Endothelial cell of umbilical vein (primary cell): ENCODE results near the gene UBTD1. TPM values are rescaled to one million over a fixed set of nuclear protein-coding genes. Genes with fewer than 3 reads are reported as not detected.

ENCODE experiments used
- BruUV-seq: library from RNA; stranded (reverse); fragments of 400-500 nt; replicated peaks from 2 replicates; lab custom pipeline; 2021; lab: Mats Ljungman, UMichigan
- CTCF ChIA-PET: fragments of 300-600, 350-600 bp; sonication (Branson Sonifier 250); formaldehyde crosslinking; loops from one replicate; lab custom pipeline; 2021; ENCODE audit warnings: antibody characterized with exemption, inconsistent platforms; lab: Charles Lee
- POLR2A ChIA-PET: fragments of 300-600, 350-600 bp; sonication (Branson Sonifier 250); formaldehyde crosslinking; loops from one replicate; lab custom pipeline; 2021; ENCODE audit warnings: antibody characterized with exemption, inconsistent platforms; lab: Charles Lee
- DNase-seq: peaks from one replicate; pipeline ENCODE4 v3.0.0-alpha.2; 2011; ENCODE audit warnings: low read depth, low spot score
- FAIRE-seq: peaks from 2 replicates; lab custom pipeline; 2011; peaks lifted over from hg19 to GRCh38; lab: Jason Lieb, UNC
- H2AFZ ChIP-seq: 2 replicates; pipeline ENCODE4 v1.6.0; 2012; ENCODE audit warnings: low read depth, low read length, control low read depth, inconsistent platforms
- H3K27ac ChIP-seq: 2 replicates; pipeline ENCODE4 v1.5.1; 2011; ENCODE audit warnings: low read depth, mild to moderate bottlenecking, control low read depth, low read length, moderate library complexity; ENCODE audit not compliant: insufficient read depth
- H3K27me3 ChIP-seq, 2 experiments: 2 replicates each; pipeline versions ENCODE4 v1.6.0 to v1.6.1; 2011; ENCODE audit warnings: low read length in 2 of 2, mixed read lengths in 1 of 2; ENCODE audit not compliant: control insufficient read depth in 2 of 2, insufficient read depth in 2 of 2
- H3K36me3 ChIP-seq, 2 experiments: 2 replicates in 1 of 2; 3 replicates in 1 of 2; pipeline ENCODE4 v1.5.1; 2011; ENCODE audit warnings: low read length in 2 of 2, mild to moderate bottlenecking in 1 of 2, moderate library complexity in 1 of 2; ENCODE audit not compliant: control insufficient read depth in 2 of 2, insufficient read depth in 2 of 2; ENCODE audit errors: extremely low read depth in 1 of 2
- H3K4me1 ChIP-seq: 3 replicates; pipeline ENCODE4 v1.5.1; 2011; ENCODE audit warnings: mild to moderate bottlenecking, low read length; ENCODE audit not compliant: control insufficient read depth, insufficient read depth; ENCODE audit errors: extremely low read depth
- H3K4me2 ChIP-seq: 2 replicates; pipeline ENCODE4 v1.6.1; 2011; ENCODE audit warnings: low read length, control low read depth, mixed read lengths; ENCODE audit not compliant: insufficient read depth
- H3K4me3 ChIP-seq, 3 experiments: fragments of 200-600 bp in 1 of 3; sonication (generic), shearing (Covaris generic) in 1 of 3; replicated peaks in 1 of 3; 2 replicates each; pipeline ENCODE4 v1.5.1; 2011 to 2016; ENCODE audit warnings: control low read depth in 3 of 3, low read length in 3 of 3, mild to moderate bottlenecking in 2 of 3, inconsistent platforms in 1 of 3, low read depth in 1 of 3, moderate library complexity in 1 of 3; ENCODE audit not compliant: insufficient read depth in 1 of 3
- H3K79me2 ChIP-seq: 2 replicates; pipeline ENCODE4 v1.6.0; 2012; ENCODE audit warnings: low read length, inconsistent platforms; ENCODE audit not compliant: control insufficient read depth, insufficient read depth
- H3K9ac ChIP-seq: replicated peaks from 2 replicates; pipeline ENCODE3; 2011; ENCODE audit warnings: low read length, control low read depth; ENCODE audit not compliant: insufficient read depth; ENCODE audit errors: extremely low read depth
- H3K9me1 ChIP-seq: replicated peaks from 3 replicates; pipeline ENCODE4 v1.6.0; 2011; ENCODE audit warnings: mild to moderate bottlenecking, low read length; ENCODE audit not compliant: control insufficient read depth, insufficient read depth; ENCODE audit errors: extremely low read depth
- H3K9me3 ChIP-seq: replicated peaks from 2 replicates; pipeline ENCODE4 v1.5.1; 2012; ENCODE audit warnings: low read length, inconsistent platforms; ENCODE audit not compliant: control insufficient read depth, insufficient read depth
- H4K20me1 ChIP-seq: replicated peaks from 2 replicates; pipeline ENCODE3; 2011; ENCODE audit warnings: mild to moderate bottlenecking, low read length; ENCODE audit not compliant: control insufficient read depth, insufficient read depth; ENCODE audit errors: extremely low read depth
- CTCF ChIP-seq, 2 donors: IDR thresholded peaks; 1 replicate in 1 of 2; 2 replicates in 1 of 2; pipeline ENCODE4 v1.5.1; 2011; ENCODE audit warnings: low read length in 2 of 2, mild to moderate bottlenecking in 2 of 2, moderate library complexity in 2 of 2, control low read depth in 1 of 2, inconsistent platforms in 1 of 2, low read depth in 1 of 2; ENCODE audit not compliant: insufficient read depth in 1 of 2; ENCODE audit errors: extremely low read depth in 1 of 2
- EZH2 ChIP-seq: IDR thresholded peaks from 2 replicates; pipeline ENCODE4 v1.6.1; 2012; ENCODE audit warnings: borderline replicate concordance, low read depth, mild to moderate bottlenecking, moderate library complexity, low read length, inconsistent platforms; ENCODE audit not compliant: severe bottlenecking
- FOS ChIP-seq: IDR thresholded peaks from 2 replicates; pipeline ENCODE4 v1.6.1; 2011; ENCODE audit warnings: mild to moderate bottlenecking, low read length, moderate library complexity, borderline replicate concordance; ENCODE audit not compliant: insufficient read depth
- GATA2 ChIP-seq: IDR thresholded peaks from 2 replicates; pipeline ENCODE4 v1.7.0; 2011; ENCODE audit warnings: low read depth, mild to moderate bottlenecking, moderate library complexity, mixed read lengths, low read length; ENCODE audit not compliant: insufficient read length, insufficient read depth
- JUN ChIP-seq: IDR thresholded peaks from 2 replicates; pipeline ENCODE4 v1.6.1; 2011; ENCODE audit warnings: borderline replicate concordance, low read depth; ENCODE audit not compliant: insufficient read length, insufficient read depth
- MYC ChIP-seq: IDR thresholded peaks from one replicate; pipeline ENCODE4 v1.6.1; 2011; ENCODE audit warnings: mild to moderate bottlenecking, low read depth, low read length
- POLR2A ChIP-seq: IDR thresholded peaks from 2 replicates; pipeline ENCODE4 v1.6.1; 2012; ENCODE audit warnings: low read depth, mild to moderate bottlenecking, control low read depth, low read length
- POLR2AphosphoS5 ChIP-seq: IDR thresholded peaks from 2 replicates; pipeline ENCODE4 v1.6.1; 2012; ENCODE audit warnings: low read depth, mild to moderate bottlenecking, control low read depth, low read length, moderate library complexity; ENCODE audit not compliant: insufficient read depth
- dilution Hi-C: fragments of 300-500 bp; cut with MboI; formaldehyde crosslinking; loops from one replicate; pipeline ENCODE4 v1.15.0; 2019; ENCODE audit warnings: low sequenced_read_pairs; ENCODE audit not compliant: extremely low pct_ligation_motif_present
- intact Hi-C: fragments of 100-400 bp; cut with micrococcal nuclease; formaldehyde crosslinking; loops from one replicate; pipeline ENCODE4 v1.10.0; 2022
- polyA plus RNA-seq, 4 experiments: library from polyadenylated mRNA; depleted of rRNA in 3 of 4; stranded (reverse) in 3 of 4; unstranded in 1 of 4; fragments of >200 nt; gene quantifications; 2 replicates each; pipeline versions ENCODE4 v1.2.1 to v1.2.3, GENCODE V29; 2011 to 2012; ENCODE audit warnings: missing spikeins in 1 of 4
- total RNA-seq: library from RNA; stranded (reverse); gene quantifications from 2 replicates; pipeline ENCODE4 v1.2.3, GENCODE V29; 2021

Gene UBTD1
- total and polyA plus RNA-seq, 2 donors (not counting 3 experiments of a cell fraction or from before 2014, with no cell fraction given): 42.6 to 63.7 TPM

DNA sequence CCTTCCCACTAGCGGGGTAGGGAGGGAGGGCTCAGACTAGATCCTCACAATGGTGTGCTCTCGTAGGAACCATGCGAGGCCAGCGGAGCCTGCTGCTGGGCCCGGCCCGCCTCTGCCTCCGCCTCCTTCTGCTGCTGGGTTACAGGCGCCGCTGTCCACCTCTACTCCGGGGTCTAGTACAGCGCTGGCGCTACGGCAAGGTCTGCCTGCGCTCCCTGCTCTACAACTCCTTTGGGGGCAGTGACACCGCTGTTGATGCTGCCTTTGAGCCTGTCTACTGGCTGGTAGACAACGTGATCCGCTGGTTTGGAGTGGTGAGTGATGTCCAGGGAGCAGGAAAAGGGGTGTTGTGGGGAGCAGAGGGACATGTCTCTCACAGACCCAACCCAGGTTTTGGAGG is 47.1 kb upstream of the UBTD1 start:
- Histone ChIP-seq H2AFZ (no peak overlapping the region), H3K9me1 (no peaks in the 10 kb centered on the region), H3K9ac (no peak overlapping the region), H4K20me1 (no peaks in the 10 kb centered on the region), H3K4me3 (no peak overlapping the region), H3K4me1 (peaks cover 16% of the 10 kb centered on the region), H3K27me3 (no peaks in the 10 kb centered on the region), H3K4me2 (no peak overlapping the region), H3K9me3 (no peaks in the 10 kb centered on the region), H3K27ac (no peak overlapping the region), H3K36me3 (peaks cover 12 to 25% of the 10 kb centered on the region in 2 experiments), H3K79me2 (peaks cover 42% of the 10 kb centered on the region)
- DNase-seq (no peak), FAIRE-seq (no peak)
- dilution Hi-C loops: no loop called here
- intact Hi-C loops: no loop called here
- ChIA-PET CTCF (interaction anchor here (1.7 kb wide), 1 partner anchor 10 kb away, joined by 4 read pairs; no protein-coding TSS in a partner anchor), POLR2A (no interaction called here)
- TF ChIP-seq GATA2 (no peak), POLR2AphosphoS5 (no peak), POLR2A (no peak), FOS (no peak), MYC (no peak), EZH2 (no peak), JUN (no peak), CTCF (IDR thresholded peaks at IDR 0.05; ENCODE audit: extremely low read depth in 1 of 2, insufficient read depth in 1 of 2, low read depth in 1 of 2, low read length in 2 of 2) (no peak)
- no TSS peak for BruUV-seq
